Endodermal cell (in vitro differentiated cells): Measurements from ENCODE around the gene LGR4. TPM values are rescaled to one million over a fixed set of nuclear protein-coding genes. Genes with fewer than 3 reads are reported as not detected.

Experiments
- DNase-seq: peaks from one replicate; pipeline ENCODE4 v3.0.0-alpha.2; 2017
- H3K27ac ChIP-seq: 2 replicates; pipeline ENCODE4 v1.5.1; 2013; ENCODE audit warnings: mild to moderate bottlenecking, low read depth, low read length, moderate library complexity
- H3K27me3 ChIP-seq: 2 replicates; pipeline ENCODE4 v1.6.1; 2013; ENCODE audit warnings: mild to moderate bottlenecking, low read length, moderate library complexity; ENCODE audit not compliant: insufficient read depth, control insufficient read depth, poor library complexity, severe bottlenecking
- H3K36me3 ChIP-seq: 2 replicates; pipeline ENCODE4 v1.7.0; 2013; ENCODE audit warnings: mild to moderate bottlenecking, low read length, moderate library complexity; ENCODE audit not compliant: control insufficient read depth, insufficient read depth
- H3K4me1 ChIP-seq: one replicate; pipeline ENCODE4 v1.7.0; 2013; ENCODE audit warnings: low read length; ENCODE audit not compliant: control insufficient read depth, insufficient read depth
- H3K4me3 ChIP-seq: 2 replicates; pipeline ENCODE4 v1.5.1; 2013; ENCODE audit warnings: mild to moderate bottlenecking, low read length, moderate library complexity
- H3K9ac ChIP-seq: 2 replicates; pipeline ENCODE4 v1.6.1; 2013; ENCODE audit warnings: mild to moderate bottlenecking, low read length, moderate library complexity; ENCODE audit not compliant: poor library complexity, severe bottlenecking; ENCODE audit errors: extremely low read depth
- H3K9me3 ChIP-seq: 2 replicates; pipeline ENCODE4 v1.6.1; 2013; ENCODE audit warnings: mild to moderate bottlenecking, low read length, moderate library complexity; ENCODE audit not compliant: control insufficient read depth
- H3K27ac Mint-ChIP-seq: 2 replicates; pipeline ENCODE4 v1.8.0; 2020; ENCODE audit warnings: mixed read lengths
- H3K27me3 Mint-ChIP-seq: 2 replicates; pipeline ENCODE4 v1.8.0; 2021; ENCODE audit warnings: mild to moderate bottlenecking, mixed read lengths; ENCODE audit not compliant: insufficient read depth
- H3K36me3 Mint-ChIP-seq: 2 replicates; pipeline ENCODE4 v1.8.0; 2020; ENCODE audit warnings: low read depth, mixed read lengths
- H3K4me1 Mint-ChIP-seq: 2 replicates; pipeline ENCODE4 v1.8.0; 2020; ENCODE audit warnings: mixed read lengths
- H3K4me3 Mint-ChIP-seq: 2 replicates; pipeline ENCODE4 v1.8.0; 2020; ENCODE audit warnings: mild to moderate bottlenecking, moderate library complexity, mixed read lengths
- H3K9me3 Mint-ChIP-seq: 2 replicates; pipeline ENCODE4 v1.8.0; 2020; ENCODE audit warnings: mild to moderate bottlenecking, mixed read lengths
- CTCF ChIP-seq: fragments of 200-600 bp; sonication (generic); conservative IDR thresholded peaks from 2 replicates; pipeline ENCODE4 v1.5.0; 2021; ENCODE audit warnings: antibody characterized with exemption, mild to moderate bottlenecking
- WGBS, 2 experiments: methylation state at CpG; one replicate each; pipeline versions ENCODE4 v1.1.5 to v1.1.7; 2013; ENCODE audit warnings: missing lambda C conversion rate in 2 of 2, mixed read lengths in 1 of 2; ENCODE audit not compliant: insufficient coverage in 1 of 2, insufficient read length in 1 of 2; 5-methylcytosine and 5-hydroxymethylcytosine counted together
- total RNA-seq, 2 donors: library from RNA; stranded (reverse); fragmentation: NEBNext Ultra II Directional in 1 of 2; extraction: Animal tissue kit (Norgen Biotek cat#: 25700) in 1 of 2; gene quantifications; 2 replicates in 1 of 2; 3 replicates in 1 of 2; pipeline ENCODE4 v1.2.1, GENCODE V29; 2021

LGR4 gene
- total RNA-seq, 2 donors from 2014 or later = 73.7 to 75.6 TPM

DNA sequence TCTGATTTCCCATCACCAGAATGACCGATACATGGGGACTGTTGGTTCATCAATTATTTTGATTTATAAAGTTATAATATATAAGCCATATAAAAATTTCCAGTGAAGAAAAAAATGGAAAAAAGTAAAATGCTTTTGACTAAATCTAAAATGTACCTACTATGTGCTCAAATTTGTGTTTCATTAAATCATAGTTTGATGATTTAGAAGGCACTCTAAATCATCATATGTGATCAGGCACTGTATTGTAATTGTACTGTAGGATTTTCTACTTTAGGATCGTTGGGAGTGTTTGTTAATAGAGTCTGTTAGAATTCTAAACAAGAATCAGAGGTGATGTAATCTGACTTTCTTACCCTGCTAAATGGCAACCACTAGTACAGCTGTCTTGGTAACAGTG, 31.6 kb upstream of the LGR4 start:
- Histone ChIP-seq H3K27ac (no peak overlapping the region), H3K9ac (no peak overlapping the region), H3K4me3 (no peak overlapping the region), H3K4me1 (peaks cover 5% of the 10 kb centered on the region), H3K27me3 (no peaks in the 10 kb centered on the region), H3K9me3 (no peaks in the 10 kb centered on the region), H3K36me3 (peaks cover 41% of the 10 kb centered on the region)
- DNase-seq = no peak
- H3K36me3 Mint-ChIP-seq = peaks cover 29% of the 10 kb centered on the region
- no peaks in the 10 kb centered on the region for H3K9me3 Mint-ChIP-seq
- H3K4me1 Mint-ChIP-seq = peaks cover 8% of the 10 kb centered on the region
- no peak for TF ChIP-seq CTCF
- peaks cover 4% of the 10 kb centered on the region for H3K27me3 Mint-ChIP-seq
- H3K4me3 Mint-ChIP-seq = no peak overlapping the region
- H3K27ac Mint-ChIP-seq = no peak overlapping the region
- 83% methylated on average over 1 of the region's 2 CpGs; no CpG with 5 or more reads in 1 of the 2 experiments for WGBS, 2 experiments

DNA sequence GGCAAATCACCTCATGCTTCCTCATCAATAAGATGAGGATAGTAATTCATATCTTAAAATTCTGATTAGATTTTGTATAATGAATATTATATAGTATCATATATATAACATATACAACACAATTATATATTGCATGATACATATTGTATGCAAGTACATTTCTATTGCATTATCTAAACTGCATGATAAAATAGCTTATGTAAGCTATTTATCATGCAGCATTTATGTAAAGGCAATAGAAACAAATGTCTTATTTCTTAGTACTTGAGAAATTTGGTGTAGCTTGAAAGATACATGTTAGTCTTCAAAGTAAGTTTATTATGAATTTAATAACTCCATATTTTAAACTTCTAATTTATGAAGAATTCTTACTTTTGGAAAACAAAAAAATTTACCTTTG, 28.5 kb upstream of the LGR4 start:
- Mint-ChIP-seq H3K4me3 (no peak overlapping the region), H3K36me3 (peaks cover 43% of the 10 kb centered on the region)
- no peak for TF ChIP-seq CTCF

DNA sequence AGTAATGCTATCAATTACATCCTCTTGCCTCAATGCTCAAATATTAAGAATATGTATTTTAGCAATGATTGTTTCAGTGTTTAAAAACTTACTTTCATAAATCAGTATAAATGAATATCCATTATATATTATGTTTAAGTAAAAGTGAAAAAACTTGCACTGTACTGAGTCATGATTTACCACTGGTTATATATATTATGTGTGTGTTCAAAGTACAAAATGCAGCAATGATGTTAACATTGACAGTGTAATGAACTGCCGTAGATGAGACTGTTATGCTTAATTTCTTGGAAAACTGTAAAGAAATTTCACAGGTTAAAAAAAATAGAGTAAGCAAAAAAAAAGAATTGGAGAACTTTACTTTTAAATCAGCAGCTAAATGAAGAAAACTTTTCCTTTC, 25.3 kb upstream of the LGR4 start:
- Histone ChIP-seq H3K4me1 (no peaks in the 10 kb centered on the region), H3K27me3 (no peaks in the 10 kb centered on the region), H3K27ac (no peak overlapping the region), H3K36me3 (peaks cover 83% of the 10 kb centered on the region), H3K9ac (no peak overlapping the region), H3K4me3 (no peak overlapping the region), H3K9me3 (no peaks in the 10 kb centered on the region)
- 96% methylated on average over 1 of the region's 1 CpG; no CpG with 5 or more reads in 1 of the 2 experiments for WGBS, 2 experiments
- H3K4me3 Mint-ChIP-seq = no peak overlapping the region
- H3K27me3 Mint-ChIP-seq = no peaks in the 10 kb centered on the region
- no peak for DNase-seq
- H3K36me3 Mint-ChIP-seq = peaks cover 56% of the 10 kb centered on the region
- no peak overlapping the region for H3K27ac Mint-ChIP-seq
- H3K9me3 Mint-ChIP-seq = no peaks in the 10 kb centered on the region
- peaks cover 4% of the 10 kb centered on the region for H3K4me1 Mint-ChIP-seq
- TF ChIP-seq CTCF = no peak

More for the DNA sequence above, 28.5 kb upstream of the LGR4 start:
- H3K9ac ChIP-seq = no peak overlapping the region
- H3K36me3 ChIP-seq = peaks cover 65% of the 10 kb centered on the region
- no peaks in the 10 kb centered on the region for H3K27me3 ChIP-seq
- Mint-ChIP-seq H3K27ac (no peak overlapping the region), H3K4me1 (peaks cover 8% of the 10 kb centered on the region), H3K9me3 (no peaks in the 10 kb centered on the region), H3K27me3 (no peaks in the 10 kb centered on the region)
- no peaks in the 10 kb centered on the region for H3K9me3 ChIP-seq
- H3K4me3 ChIP-seq = no peak overlapping the region
- peaks cover 5% of the 10 kb centered on the region for H3K4me1 ChIP-seq
- no peak overlapping the region for H3K27ac ChIP-seq
- no peak for DNase-seq
